IPS-18c (cell line): Measurements from ENCODE around the gene APBA1.

Experiments
- H3K4me3 ChIP-seq: 2 replicates; pipeline ENCODE4 v1.7.0; 2013; ENCODE audit warnings: low read depth, mild to moderate bottlenecking, low read length, moderate library complexity; ENCODE audit not compliant: insufficient read depth
- H3K9me3 ChIP-seq: one replicate; pipeline ENCODE4 v1.6.1; 2013; ENCODE audit warnings: mild to moderate bottlenecking, low read length, moderate library complexity; ENCODE audit not compliant: control insufficient read depth, insufficient read depth

The APBA1 gene

GRCh38 chr9:69485466-69485865 lies 186.7 kb downstream of the APBA1 start:
- Histone ChIP-seq H3K4me3 (no peak overlapping the region), H3K9me3 (no peaks in the 10 kb centered on the region)

GRCh38 chr9:69483886-69484422 lies 188.2 kb downstream of the APBA1 start:
- Histone ChIP-seq H3K9me3 (no peaks in the 10 kb centered on the region), H3K4me3 (no peak overlapping the region)

GRCh38 chr9:69476797-69477196 lies 195.4 kb downstream of the APBA1 start:
- Histone ChIP-seq H3K4me3 (no peak overlapping the region), H3K9me3 (no peaks in the 10 kb centered on the region)

- Histone ChIP-seq H3K9me3 (no peaks in the 10 kb centered on the region), H3K4me3 (no peak overlapping the region)
Measured at GRCh38 chr9:69476016-69476415, 196.2 kb downstream of the APBA1 start.

- H3K4me3 ChIP-seq = no peak overlapping the region
- no peaks in the 10 kb centered on the region for H3K9me3 ChIP-seq
Measured at GRCh38 chr9:69474821-69475220, 197.3 kb downstream of the APBA1 start.

GRCh38 chr9:69472101-69472620 lies 200.0 kb downstream of the APBA1 start:
- Histone ChIP-seq H3K9me3 (no peaks in the 10 kb centered on the region), H3K4me3 (no peak overlapping the region)

GRCh38 chr9:69471433-69471832 lies 200.7 kb downstream of the APBA1 start:
- Histone ChIP-seq H3K9me3 (no peaks in the 10 kb centered on the region), H3K4me3 (no peak overlapping the region)

GRCh38 chr9:69470186-69470977 lies 201.8 kb downstream of the APBA1 start:
- Histone ChIP-seq H3K9me3 (no peaks in the 10 kb centered on the region), H3K4me3 (no peak overlapping the region)

GRCh38 chr9:69469136-69469535 lies 203.0 kb downstream of the APBA1 start:
- Histone ChIP-seq H3K9me3 (no peaks in the 10 kb centered on the region), H3K4me3 (no peak overlapping the region)

GRCh38 chr9:69468380-69468779 lies 203.8 kb downstream of the APBA1 start:
- no peak overlapping the region for H3K4me3 ChIP-seq
- no peaks in the 10 kb centered on the region for H3K9me3 ChIP-seq

- H3K9me3 ChIP-seq = no peaks in the 10 kb centered on the region
- no peak overlapping the region for H3K4me3 ChIP-seq
Measured at GRCh38 chr9:69466151-69466550, 206.0 kb downstream of the APBA1 start.

- H3K9me3 ChIP-seq = no peaks in the 10 kb centered on the region
- no peak overlapping the region for H3K4me3 ChIP-seq
Measured at GRCh38 chr9:69465473-69465872, 206.7 kb downstream of the APBA1 start.

- Histone ChIP-seq H3K9me3 (no peaks in the 10 kb centered on the region), H3K4me3 (no peak overlapping the region)
Measured at GRCh38 chr9:69463497-69464068, 208.6 kb downstream of the APBA1 start.

- no peak overlapping the region for H3K4me3 ChIP-seq
- H3K9me3 ChIP-seq = no peaks in the 10 kb centered on the region
Measured at GRCh38 chr9:69462394-69462793, 209.8 kb downstream of the APBA1 start.

GRCh38 chr9:69461103-69461887 lies 210.9 kb downstream of the APBA1 start:
- Histone ChIP-seq H3K4me3 (no peak overlapping the region), H3K9me3 (no peaks in the 10 kb centered on the region)

- no peaks in the 10 kb centered on the region for H3K9me3 ChIP-seq
Measured at GRCh38 chr9:69460012-69460411, 212.2 kb downstream of the APBA1 start.

GRCh38 chr9:69458176-69458575 lies 214.0 kb downstream of the APBA1 start:
- Histone ChIP-seq H3K9me3 (no peaks in the 10 kb centered on the region), H3K4me3 (no peak overlapping the region)

More at GRCh38 chr9:69460012-69460411, 212.2 kb downstream of the APBA1 start:
- H3K4me3 ChIP-seq = no peak overlapping the region
